IPS-15b (cell line): ENCODE measurements around the gene MEX3A.
A peak's percentile ranks its signal among the peaks of the same experiment; 100 is the strongest.

Experiments
- H3K27me3 ChIP-seq: one replicate; pipeline ENCODE4 v1.6.1; 2013; ENCODE audit warnings: low read length; ENCODE audit not compliant: control insufficient read depth, insufficient read depth
- H3K36me3 ChIP-seq: one replicate; pipeline ENCODE4 v1.6.1; 2013; ENCODE audit warnings: low read length; ENCODE audit not compliant: control insufficient read depth, insufficient read depth
- H3K4me1 ChIP-seq: one replicate; pipeline ENCODE4 v1.6.1; 2013; ENCODE audit warnings: mild to moderate bottlenecking, low read length; ENCODE audit not compliant: control insufficient read depth, insufficient read depth
- H3K4me3 ChIP-seq: one replicate; pipeline ENCODE4 v1.5.1; 2013; ENCODE audit warnings: low read depth, low read length
- H3K9ac ChIP-seq: one replicate; pipeline ENCODE4 v1.6.1; 2013; ENCODE audit warnings: low read depth, mild to moderate bottlenecking, low read length
- H3K9me3 ChIP-seq: one replicate; pipeline ENCODE4 v1.6.1; 2013; ENCODE audit warnings: mild to moderate bottlenecking, low read length; ENCODE audit not compliant: control insufficient read depth, insufficient read depth

The MEX3A gene

DNA sequence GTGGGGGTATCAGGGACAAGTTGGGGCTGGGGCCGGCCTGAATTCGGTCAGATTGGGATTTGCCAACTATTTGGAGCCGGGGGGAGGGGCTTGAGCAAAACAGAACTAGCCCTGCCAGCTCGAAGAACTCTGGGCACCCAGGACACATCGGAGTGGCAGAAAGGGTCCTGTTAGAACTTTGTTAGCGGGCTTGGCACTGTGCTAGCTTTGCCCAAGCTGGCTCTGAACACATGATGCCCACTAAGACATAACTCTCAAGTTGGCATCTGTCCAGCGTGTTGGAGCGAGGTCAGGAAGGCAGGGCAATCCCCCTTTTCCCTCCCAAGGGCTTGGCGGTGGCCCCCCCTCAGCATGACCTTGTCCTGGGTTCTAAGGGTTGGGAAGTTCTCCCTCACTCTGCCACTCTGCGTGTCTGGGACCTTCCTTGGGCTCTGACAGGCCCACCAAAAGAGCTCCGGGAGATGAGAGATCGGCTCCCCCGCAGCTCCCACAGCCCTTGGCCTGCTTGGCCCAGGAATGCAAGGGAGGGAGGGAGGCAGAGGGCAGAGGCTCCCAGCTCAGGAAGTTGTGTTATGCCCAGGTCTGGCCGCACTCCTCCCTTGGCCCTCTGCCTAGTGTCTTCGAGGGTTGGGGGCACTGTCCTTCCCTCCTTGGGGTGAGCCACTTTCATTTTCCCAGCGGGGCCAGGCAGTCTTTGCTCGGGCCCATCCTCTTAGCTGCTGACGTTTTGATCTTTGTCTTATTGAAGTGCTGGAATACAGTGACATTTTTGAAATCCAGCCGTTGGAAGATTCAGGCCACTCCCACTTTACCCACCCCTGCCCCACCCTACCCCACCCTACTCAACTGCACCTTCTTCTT, 33.5 kb upstream of the MEX3A start:
- Histone ChIP-seq H3K9me3 (no peaks in the 10 kb centered on the region), H3K4me3 (peak overlapping the region; percentile 90), H3K36me3 (peaks cover 3% of the 10 kb centered on the region), H3K9ac (peak overlapping the region; percentile 24), H3K4me1 (peaks cover 6% of the 10 kb centered on the region), H3K27me3 (no peaks in the 10 kb centered on the region)

DNA sequence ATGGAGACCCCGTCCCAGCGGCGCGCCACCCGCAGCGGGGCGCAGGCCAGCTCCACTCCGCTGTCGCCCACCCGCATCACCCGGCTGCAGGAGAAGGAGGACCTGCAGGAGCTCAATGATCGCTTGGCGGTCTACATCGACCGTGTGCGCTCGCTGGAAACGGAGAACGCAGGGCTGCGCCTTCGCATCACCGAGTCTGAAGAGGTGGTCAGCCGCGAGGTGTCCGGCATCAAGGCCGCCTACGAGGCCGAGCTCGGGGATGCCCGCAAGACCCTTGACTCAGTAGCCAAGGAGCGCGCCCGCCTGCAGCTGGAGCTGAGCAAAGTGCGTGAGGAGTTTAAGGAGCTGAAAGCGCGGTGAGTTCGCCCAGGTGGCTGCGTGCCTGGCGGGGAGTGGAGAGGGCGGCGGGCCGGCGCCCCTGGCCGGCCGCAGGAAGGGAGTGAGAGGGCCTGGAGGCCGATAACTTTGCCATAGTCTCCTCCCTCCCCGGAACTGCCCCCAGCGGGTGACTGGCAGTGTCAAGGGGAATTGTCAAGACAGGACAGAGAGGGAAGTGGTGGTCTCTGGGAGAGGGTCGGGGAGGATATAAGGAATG, 32.8 kb upstream of the MEX3A start:
- Histone ChIP-seq H3K9me3 (no peaks in the 10 kb centered on the region), H3K4me3 (peak overlapping the region; percentile 90), H3K4me1 (peaks cover 5% of the 10 kb centered on the region), H3K9ac (peak overlapping the region; percentile 16), H3K27me3 (no peaks in the 10 kb centered on the region), H3K36me3 (peaks cover 3% of the 10 kb centered on the region)

DNA sequence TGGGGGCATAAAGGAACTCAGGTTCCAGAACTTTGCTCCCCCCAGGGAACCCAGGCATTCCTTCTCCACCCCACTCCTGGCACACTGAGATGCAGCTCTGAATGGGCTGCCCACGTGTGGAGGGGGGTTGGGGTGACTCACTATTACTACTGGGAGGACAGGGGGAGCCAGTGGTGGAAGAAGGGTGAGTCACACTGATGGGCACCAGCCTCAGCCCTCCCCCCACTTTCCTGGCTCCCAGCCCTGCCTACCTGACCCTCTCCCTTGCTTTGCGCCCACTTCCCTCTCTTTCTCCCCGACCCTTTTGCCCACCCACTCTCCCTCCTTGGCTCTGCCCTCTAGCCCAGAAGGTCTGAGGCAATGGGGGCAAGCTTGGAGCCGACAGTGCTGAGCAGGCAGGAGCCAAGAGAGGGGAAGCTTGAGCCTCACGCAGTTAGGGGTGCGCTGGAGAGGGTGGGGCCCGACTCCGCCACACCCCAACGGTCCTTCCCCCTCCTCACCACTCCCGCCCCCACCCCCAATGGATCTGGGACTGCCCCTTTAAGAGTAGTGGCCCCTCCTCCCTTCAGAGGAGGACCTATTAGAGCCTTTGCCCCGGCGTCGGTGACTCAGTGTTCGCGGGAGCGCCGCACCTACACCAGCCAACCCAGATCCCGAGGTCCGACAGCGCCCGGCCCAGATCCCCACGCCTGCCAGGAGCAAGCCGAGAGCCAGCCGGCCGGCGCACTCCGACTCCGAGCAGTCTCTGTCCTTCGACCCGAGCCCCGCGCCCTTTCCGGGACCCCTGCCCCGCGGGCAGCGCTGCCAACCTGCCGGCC, 32.0 kb upstream of the MEX3A start, which contains the start of gene LMNA:
Gene LMNA (plus strand): TSS at position 611 of the 818 bp plus-strand sequence. CDS start 208 bp downstream, outside the sequence.
- Histone ChIP-seq H3K4me1 (peaks cover 5% of the 10 kb centered on the region), H3K9ac (peak within 1 kb of the TSS; percentile 24), H3K9me3 (no peaks in the 10 kb centered on the region), H3K4me3 (peak within 1 kb of the TSS; percentile 90), H3K36me3 (no peaks in the 10 kb centered on the region), H3K27me3 (no peaks in the 10 kb centered on the region)

DNA sequence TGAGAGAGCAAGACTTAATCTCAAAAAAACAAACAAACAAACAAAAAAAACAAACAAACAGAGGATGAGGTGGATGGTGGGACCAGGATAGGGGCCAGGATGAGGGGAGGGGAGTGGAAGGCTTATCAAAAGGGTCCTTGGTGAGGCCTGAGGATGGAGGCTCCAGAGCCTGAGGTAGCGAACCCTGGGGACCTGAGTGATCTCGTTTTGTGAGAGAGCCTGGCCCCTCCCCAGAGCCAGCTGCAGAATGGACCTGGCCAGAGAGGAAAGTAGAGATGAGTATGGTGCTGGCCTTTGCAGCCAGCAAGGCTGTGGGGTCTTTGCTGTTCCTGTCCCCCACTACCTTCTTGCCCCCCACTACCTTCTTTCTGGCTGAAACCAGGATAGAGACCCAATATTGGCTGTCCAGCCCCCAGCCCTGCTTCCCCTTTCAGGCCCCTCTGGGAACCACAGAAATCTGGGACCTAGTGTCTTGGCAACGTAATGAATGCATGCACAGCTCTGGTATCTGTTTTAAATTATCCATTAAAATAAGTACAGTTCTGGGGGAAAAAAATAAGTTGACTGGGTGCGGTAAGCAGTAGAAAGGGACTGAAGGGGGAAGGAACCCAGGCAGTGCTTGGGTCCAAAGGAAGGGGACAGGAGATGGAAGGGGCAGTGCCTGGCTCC, 31.2 kb upstream of the MEX3A start:
- Histone ChIP-seq H3K9me3 (no peaks in the 10 kb centered on the region), H3K9ac (no peak overlapping the region), H3K36me3 (no peaks in the 10 kb centered on the region), H3K27me3 (no peaks in the 10 kb centered on the region), H3K4me3 (no peak overlapping the region), H3K4me1 (peaks cover 5% of the 10 kb centered on the region)

DNA sequence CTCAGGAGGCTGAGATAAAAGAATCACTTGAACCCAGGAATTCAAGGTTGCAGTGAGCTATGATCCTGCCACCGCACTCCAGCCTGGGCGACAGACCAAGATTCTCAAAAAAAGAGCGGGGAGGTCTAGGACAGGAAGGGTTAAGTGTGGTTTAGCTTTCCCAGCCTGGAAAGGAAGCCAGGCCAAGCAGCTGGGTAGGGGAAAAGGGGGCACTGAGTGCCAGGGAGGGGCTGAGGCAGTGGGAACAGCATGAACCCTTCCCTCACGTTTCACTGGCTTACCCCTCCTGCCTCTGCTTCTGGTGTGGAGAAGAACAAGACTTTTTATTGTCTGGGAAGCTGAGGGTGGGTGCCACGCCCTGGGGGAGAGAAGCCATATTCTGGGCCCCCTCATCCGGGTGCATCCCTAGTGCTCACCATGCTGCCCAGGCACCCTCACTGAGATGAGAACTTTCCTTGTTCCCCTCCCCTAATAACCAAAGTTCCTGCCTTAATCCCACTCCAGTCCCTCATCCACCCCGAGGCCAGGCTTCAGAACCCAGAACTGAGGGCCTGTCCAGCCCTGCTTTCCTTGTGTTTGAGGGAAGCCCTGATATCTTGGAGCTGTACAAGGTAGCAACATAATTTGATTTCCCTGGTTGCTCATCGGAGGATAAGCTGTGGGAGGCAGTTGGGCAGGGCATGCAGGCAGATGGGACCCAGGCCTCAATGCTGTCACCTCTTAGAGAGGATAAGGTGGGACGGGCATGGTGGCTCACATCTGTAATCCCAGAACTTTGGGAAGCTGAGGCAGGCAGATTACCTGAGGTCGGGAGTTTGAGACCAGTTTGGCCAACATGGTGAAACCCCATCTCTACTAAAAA, 30.2 kb upstream of the MEX3A start:
- peaks cover 5% of the 10 kb centered on the region for H3K4me1 ChIP-seq
- no peak overlapping the region for H3K9ac ChIP-seq
- no peak overlapping the region for H3K4me3 ChIP-seq
- no peaks in the 10 kb centered on the region for H3K36me3 ChIP-seq
- no peaks in the 10 kb centered on the region for H3K9me3 ChIP-seq
- no peaks in the 10 kb centered on the region for H3K27me3 ChIP-seq

DNA sequence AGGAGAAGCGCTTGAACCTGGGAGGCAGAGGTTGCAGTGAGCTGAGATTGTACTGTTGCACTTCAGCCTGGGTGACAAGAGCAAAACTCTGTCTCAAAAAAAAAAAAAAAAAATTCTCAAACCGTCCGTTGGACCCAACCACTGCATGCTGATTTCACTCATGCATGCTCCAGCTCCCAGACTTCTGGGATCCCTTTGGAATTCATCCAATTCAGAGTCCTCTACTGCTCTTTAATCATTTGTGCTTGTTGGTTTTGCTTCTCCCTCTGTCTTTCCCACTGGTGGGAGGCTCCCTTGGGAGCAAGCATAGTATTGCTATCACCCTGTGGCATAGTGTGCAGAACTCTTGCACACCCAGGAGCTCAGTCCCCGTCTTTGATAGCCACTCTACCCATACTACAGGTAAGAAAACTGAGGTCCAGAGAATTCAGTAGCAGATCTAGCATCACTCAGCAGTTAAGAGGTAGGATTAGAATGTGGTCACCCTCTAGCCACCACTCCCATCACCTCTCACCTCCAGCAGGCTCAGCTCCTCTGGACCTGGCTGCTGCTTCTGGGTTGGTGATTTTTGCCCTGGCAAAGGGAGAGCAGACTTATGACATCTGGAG, 29.2 kb upstream of the MEX3A start:
- Histone ChIP-seq H3K9me3 (no peaks in the 10 kb centered on the region), H3K4me3 (no peak overlapping the region), H3K36me3 (no peaks in the 10 kb centered on the region), H3K4me1 (peaks cover 13% of the 10 kb centered on the region), H3K27me3 (no peaks in the 10 kb centered on the region), H3K9ac (no peak overlapping the region)

DNA sequence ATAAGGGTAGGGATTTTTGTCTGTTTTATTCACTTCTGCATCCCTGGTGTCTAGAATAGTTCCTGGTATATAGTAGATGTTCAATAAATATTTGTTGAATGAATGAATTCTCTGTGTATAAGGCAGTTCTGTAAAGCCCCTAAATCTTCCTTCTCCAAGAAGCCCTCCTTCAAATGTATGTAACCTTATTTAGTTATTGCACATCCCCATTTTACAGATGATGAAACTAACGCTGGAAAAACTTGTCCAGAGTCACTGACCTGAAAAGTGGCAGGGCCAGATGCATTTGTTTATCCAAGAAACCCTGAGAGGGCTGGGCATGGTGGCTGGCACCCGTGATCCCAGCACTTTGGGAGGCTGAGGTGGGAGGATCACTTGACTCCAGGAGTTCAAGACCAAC, 28.0 kb upstream of the MEX3A start:
- Histone ChIP-seq H3K27me3 (no peaks in the 10 kb centered on the region), H3K9ac (no peak overlapping the region), H3K36me3 (no peaks in the 10 kb centered on the region), H3K9me3 (no peaks in the 10 kb centered on the region), H3K4me1 (peaks cover 15% of the 10 kb centered on the region), H3K4me3 (no peak overlapping the region)

DNA sequence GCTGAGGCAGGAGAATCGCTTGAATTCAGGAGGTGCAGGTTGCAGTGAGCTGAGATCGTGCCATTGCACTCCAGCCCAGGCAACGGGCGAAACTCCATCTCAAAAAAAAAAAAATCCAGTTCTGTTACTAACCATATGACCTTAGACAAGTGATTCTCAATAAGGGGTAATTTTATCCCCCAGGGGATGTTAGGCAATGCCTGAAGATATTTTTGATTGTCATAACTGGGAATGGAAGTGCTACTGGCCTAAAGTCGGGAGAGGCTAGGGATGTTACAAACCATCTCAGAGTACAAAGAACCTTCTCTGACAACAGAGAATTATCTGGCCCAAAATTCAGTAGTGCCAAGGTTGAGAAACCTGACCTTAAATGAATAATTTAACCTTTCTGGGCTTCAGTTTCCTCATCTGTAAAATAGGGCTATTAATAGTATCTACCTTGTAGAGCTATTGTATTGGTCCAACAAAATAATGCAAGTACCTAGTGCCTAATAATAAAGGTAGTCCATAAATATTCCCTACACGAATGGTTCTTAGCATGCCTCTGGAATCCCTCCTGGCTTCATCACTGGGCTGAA, 26.5 kb upstream of the MEX3A start:
- H3K9ac ChIP-seq, result no peak overlapping the region
- H3K27me3 ChIP-seq, result no peaks in the 10 kb centered on the region
- no peaks in the 10 kb centered on the region for H3K9me3 ChIP-seq
- H3K36me3 ChIP-seq, result no peaks in the 10 kb centered on the region
- peaks cover 25% of the 10 kb centered on the region for H3K4me1 ChIP-seq
- no peak overlapping the region for H3K4me3 ChIP-seq

DNA sequence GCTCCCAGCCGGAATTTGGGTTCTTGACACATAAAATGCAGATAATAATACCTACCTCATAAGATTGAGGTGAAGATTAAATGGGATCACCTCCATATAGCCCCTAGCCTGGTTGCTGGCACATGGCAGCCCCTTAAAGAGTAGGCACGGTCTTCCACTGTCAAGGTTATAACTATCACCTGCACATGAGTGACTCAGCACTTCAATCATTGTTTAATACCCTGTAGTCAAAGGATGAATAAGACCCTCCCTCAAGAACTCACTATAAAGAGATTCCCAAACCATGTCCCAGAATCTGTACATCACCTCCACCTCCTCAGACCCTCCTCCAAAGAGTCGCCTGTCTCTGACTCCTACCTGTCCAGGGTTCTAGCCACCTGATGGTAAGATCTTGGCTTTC, 25.8 kb upstream of the MEX3A start:
- H3K9me3 ChIP-seq, result no peaks in the 10 kb centered on the region
- H3K4me1 ChIP-seq, result peaks cover 20% of the 10 kb centered on the region
- H3K27me3 ChIP-seq, result no peaks in the 10 kb centered on the region

More for the DNA sequence above, 25.8 kb upstream of the MEX3A start:
- Histone ChIP-seq H3K36me3 (no peaks in the 10 kb centered on the region), H3K4me3 (no peak overlapping the region), H3K9ac (no peak overlapping the region)
